SK-N-SH (cell line): ENCODE data around the gene ISOC1.

Source experiments
- EZH2phosphoT487 ChIP-seq: fragments of 200-600 bp; sonication (generic); IDR thresholded peaks from 2 replicates; pipeline ENCODE4 v1.6.1; 2017; ENCODE audit warnings: low read depth, mixed run types, mild to moderate bottlenecking, antibody characterized with exemption, moderate library complexity, borderline replicate concordance
- IRF3 ChIP-seq: fragments of 150-350 bp; IDR thresholded peaks from 2 replicates; pipeline ENCODE4 v1.6.1; 2016; ENCODE audit warnings: mild to moderate bottlenecking, low read depth, low read length
- MEF2A ChIP-seq: IDR thresholded peaks from 2 replicates; pipeline ENCODE4 v1.4.0; 2012; ENCODE audit warnings: low read depth, borderline replicate concordance
- TAF1 ChIP-seq: IDR thresholded peaks from 2 replicates; pipeline ENCODE4 v1.6.1; 2012; ENCODE audit warnings: low read depth, mild to moderate bottlenecking, low read length, moderate library complexity, borderline replicate concordance
- TEAD4 ChIP-seq: IDR thresholded peaks from 2 replicates; pipeline ENCODE4 v1.4.0; 2012; ENCODE audit warnings: mild to moderate bottlenecking, borderline replicate concordance; ENCODE audit not compliant: insufficient read depth
- TF ChIP-seq, protein P1 (sequence below): fragments of 200-600 bp; sonication (generic); IDR thresholded peaks from 2 replicates; pipeline ENCODE4 v1.6.1; 2017; ENCODE audit warnings: antibody characterized with exemption, mild to moderate bottlenecking, moderate library complexity
- TF ChIP-seq, protein P2 (sequence below): IDR thresholded peaks from 2 replicates; pipeline ENCODE4 v1.4.0; 2012; ENCODE audit warnings: low read depth, borderline replicate concordance

GRCh38 chr5:129141696-129142095, 47.1 kb downstream of the ISOC1 start:
- TF ChIP-seq, protein P1, sequence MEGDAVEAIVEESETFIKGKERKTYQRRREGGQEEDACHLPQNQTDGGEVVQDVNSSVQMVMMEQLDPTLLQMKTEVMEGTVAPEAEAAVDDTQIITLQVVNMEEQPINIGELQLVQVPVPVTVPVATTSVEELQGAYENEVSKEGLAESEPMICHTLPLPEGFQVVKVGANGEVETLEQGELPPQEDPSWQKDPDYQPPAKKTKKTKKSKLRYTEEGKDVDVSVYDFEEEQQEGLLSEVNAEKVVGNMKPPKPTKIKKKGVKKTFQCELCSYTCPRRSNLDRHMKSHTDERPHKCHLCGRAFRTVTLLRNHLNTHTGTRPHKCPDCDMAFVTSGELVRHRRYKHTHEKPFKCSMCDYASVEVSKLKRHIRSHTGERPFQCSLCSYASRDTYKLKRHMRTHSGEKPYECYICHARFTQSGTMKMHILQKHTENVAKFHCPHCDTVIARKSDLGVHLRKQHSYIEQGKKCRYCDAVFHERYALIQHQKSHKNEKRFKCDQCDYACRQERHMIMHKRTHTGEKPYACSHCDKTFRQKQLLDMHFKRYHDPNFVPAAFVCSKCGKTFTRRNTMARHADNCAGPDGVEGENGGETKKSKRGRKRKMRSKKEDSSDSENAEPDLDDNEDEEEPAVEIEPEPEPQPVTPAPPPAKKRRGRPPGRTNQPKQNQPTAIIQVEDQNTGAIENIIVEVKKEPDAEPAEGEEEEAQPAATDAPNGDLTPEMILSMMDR = no peak
- TF ChIP-seq, protein P2, sequence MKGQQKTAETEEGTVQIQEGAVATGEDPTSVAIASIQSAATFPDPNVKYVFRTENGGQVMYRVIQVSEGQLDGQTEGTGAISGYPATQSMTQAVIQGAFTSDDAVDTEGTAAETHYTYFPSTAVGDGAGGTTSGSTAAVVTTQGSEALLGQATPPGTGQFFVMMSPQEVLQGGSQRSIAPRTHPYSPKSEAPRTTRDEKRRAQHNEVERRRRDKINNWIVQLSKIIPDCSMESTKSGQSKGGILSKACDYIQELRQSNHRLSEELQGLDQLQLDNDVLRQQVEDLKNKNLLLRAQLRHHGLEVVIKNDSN = no peak
- no peak for TF ChIP-seq IRF3
- no peak for TF ChIP-seq TEAD4
- no peak for TF ChIP-seq MEF2A
- TF ChIP-seq TAF1 = no peak
- no peak for TF ChIP-seq EZH2phosphoT487
